ENCODE results near the gene CYB5R2.

Gene CYB5R2

GRCh38 chr11:7637447-7638157 lies 35.7 kb downstream of the CYB5R2 start:
- no peak for DNase-seq (ENCODE audit: low read depth in 2 of 2)

- no peak for DNase-seq (ENCODE audit: low read depth in 2 of 2)
Measured at GRCh38 chr11:7636350-7636749, 37.0 kb downstream of the CYB5R2 start.

- DNase-seq (ENCODE audit: low read depth in 2 of 2) = no peak
Measured at GRCh38 chr11:7635708-7636107, 37.6 kb downstream of the CYB5R2 start.

DNA sequence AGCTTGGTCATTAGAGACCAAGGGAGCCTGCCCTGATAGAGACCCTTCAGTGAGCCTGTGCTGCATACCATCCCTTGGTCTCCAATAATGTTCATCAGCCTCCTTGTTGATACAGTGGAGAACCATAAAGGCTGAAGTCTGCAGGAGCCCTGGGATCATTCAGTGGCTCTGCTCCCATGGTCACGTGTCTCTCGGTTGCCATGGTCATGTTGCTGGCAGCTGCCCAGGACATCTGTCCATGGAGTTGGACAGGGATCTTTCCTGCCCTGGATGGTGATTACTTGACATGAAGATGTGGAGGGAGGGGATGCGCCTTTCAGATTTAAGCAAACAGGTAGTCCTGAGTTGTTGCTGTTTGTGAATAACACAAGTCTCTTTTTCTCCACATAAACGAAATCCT lies 38.2 kb downstream of the CYB5R2 start:
- DNase-seq (ENCODE audit: low read depth in 2 of 2) = no peak

DNA sequence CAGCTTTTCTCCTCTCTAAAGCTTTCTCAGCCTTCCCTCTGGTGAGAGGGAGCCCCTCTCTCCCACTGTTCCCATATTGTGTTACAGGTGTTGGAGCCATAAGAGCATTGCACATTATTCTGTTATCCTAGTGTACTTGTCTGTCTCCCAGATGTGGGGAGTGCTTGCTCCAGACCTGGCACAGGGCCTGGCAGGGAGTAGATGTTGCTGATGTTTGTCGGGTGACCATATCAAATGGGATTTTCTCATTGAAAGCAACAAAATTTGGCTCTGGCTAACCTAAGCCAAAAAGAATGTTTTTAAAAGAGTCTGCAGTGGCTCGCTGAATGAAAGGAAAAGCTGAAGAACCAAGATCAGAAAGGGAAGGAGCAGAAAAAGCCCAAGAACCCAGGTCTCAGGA lies 41.1 kb downstream of the CYB5R2 start:
- no peak for DNase-seq (ENCODE audit: low read depth in 2 of 2)

DNA sequence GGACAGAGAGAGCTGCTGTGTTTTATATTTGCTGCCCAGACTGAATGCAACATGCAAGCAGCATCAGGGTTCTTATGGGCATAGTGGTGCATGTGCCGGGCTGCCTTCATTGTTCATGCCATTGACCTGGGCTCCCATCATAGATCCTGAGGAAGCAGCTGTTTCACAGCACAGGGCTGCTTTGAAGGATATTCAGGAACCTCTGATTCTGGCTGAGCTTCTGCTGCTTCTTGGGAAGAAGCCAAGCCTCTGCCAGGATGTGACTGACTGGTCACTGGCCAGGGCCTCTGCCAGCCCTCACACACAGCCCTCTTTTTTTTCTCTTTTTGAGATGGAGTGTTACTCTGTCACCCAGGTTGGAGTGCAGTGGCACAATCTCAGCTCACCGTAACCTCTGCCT lies 43.3 kb downstream of the CYB5R2 start:
- no peak for DNase-seq (ENCODE audit: low read depth in 2 of 2)

- DNase-seq (ENCODE audit: low read depth in 2 of 2) = no peak
Measured at GRCh38 chr11:7628660-7629059, 44.6 kb downstream of the CYB5R2 start.

DNA sequence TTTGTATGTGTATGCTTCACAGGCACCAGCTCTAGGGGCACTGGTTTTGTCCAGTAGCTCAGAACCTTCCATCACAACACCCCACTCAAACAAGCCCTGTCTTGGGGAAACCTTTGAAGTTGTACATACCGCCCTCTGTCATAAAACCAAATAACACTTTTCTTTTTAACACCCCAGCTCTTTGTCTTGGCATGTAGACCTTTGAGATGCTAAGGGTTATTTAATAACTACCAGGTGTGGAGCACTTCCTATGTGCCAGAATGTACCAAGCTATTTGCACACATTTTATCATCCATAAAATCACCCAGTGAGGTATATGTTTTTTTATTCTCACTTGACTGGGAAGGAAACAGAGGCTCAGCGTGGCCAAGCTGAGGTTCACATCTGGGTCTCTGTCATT lies 50.6 kb downstream of the CYB5R2 start:
- DNase-seq (ENCODE audit: low read depth in 2 of 2) = no peak

GRCh38 chr11:7621554-7621953 lies 51.7 kb downstream of the CYB5R2 start:
- DNase-seq (ENCODE audit: low read depth in 2 of 2) = no peak

DNA sequence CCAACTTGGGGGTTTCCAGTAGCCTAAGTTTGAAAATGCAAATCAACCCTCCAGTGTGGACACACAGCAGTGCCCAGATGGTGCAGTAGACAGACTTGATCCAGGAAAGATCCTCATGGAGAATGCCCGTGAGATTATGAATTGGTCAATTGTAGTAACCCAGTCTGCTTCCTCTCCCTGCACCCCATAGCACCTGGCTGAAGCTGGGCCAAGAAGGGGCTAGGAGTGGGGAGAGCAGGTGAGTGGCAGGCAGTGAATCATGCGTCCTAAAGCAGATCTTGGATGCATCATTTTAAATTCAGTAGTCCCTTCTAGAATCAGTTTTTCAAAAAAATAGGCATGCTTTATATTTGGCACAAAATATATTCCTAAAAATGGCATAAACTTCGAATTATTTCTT lies 52.2 kb downstream of the CYB5R2 start:
- no peak for DNase-seq (ENCODE audit: low read depth in 2 of 2)

- no peak for DNase-seq (ENCODE audit: low read depth in 2 of 2)
Measured at GRCh38 chr11:7619322-7619721, 54.0 kb downstream of the CYB5R2 start.

GRCh38 chr11:7617032-7617431 lies 56.3 kb downstream of the CYB5R2 start:
- no peak for DNase-seq (ENCODE audit: low read depth in 2 of 2)

All from stimulated activated CD4-positive, alpha-beta T cell treated with anti-CD3 and anti-CD28 coated beads, Interleukin-12 subunit alpha, Interleukin-12 subunit beta, amount 100 ng/mL, for 24 hours (primary cell).